ENCODE measurements around the gene NPR1.

NPR1 gene

DNA sequence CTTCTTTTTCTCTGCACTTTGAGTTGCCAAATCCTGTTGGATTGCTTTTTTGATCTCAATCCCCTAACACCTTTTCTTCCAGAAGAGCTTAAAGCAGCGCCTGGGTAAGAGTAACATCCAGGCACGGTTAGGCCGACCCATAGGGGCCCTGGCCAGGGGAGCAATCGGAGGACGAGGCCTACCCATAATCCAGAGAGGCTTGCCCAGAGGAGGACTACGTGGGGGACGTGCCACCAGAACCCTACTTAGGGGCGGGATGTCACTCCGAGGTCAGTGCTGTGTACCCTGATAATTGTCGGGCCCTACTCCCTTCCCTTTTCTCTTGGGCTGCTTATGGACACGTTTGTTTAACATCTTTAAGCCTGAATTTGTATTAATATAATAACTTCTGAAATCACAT lies 36.3 kb upstream of the NPR1 start:
- TF ChIP-seq, protein P1, sequence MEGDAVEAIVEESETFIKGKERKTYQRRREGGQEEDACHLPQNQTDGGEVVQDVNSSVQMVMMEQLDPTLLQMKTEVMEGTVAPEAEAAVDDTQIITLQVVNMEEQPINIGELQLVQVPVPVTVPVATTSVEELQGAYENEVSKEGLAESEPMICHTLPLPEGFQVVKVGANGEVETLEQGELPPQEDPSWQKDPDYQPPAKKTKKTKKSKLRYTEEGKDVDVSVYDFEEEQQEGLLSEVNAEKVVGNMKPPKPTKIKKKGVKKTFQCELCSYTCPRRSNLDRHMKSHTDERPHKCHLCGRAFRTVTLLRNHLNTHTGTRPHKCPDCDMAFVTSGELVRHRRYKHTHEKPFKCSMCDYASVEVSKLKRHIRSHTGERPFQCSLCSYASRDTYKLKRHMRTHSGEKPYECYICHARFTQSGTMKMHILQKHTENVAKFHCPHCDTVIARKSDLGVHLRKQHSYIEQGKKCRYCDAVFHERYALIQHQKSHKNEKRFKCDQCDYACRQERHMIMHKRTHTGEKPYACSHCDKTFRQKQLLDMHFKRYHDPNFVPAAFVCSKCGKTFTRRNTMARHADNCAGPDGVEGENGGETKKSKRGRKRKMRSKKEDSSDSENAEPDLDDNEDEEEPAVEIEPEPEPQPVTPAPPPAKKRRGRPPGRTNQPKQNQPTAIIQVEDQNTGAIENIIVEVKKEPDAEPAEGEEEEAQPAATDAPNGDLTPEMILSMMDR (IDR thresholded peaks at IDR 0.05; ENCODE audit: insufficient read depth, missing control alignments): no peak
- FAIRE-seq (no peak), DNase-seq (ENCODE audit: insufficient read length, low spot score) (no peak)

DNA sequence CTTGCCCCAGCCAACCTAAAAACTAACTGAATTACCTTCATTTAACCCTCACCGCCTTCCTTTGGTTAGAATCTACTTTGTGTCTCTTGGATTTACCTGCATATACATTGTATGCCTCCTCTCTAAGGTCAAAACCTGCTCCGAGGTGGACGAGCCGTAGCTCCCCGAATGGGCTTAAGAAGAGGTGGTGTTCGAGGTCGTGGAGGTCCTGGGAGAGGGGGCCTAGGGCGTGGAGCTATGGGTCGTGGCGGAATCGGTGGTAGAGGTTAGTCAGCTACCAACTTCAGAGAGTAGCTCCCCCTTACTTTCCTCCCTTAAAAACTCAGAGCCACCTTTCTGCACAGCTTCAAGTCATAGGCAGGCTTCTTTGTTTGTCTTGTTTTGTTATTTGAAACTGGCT lies 35.4 kb upstream of the NPR1 start:
- FAIRE-seq (no peak), DNase-seq (ENCODE audit: insufficient read length, low spot score) (no peak)
- TF ChIP-seq, protein P1 (IDR thresholded peaks at IDR 0.05; ENCODE audit: insufficient read depth, missing control alignments): no peak

DNA sequence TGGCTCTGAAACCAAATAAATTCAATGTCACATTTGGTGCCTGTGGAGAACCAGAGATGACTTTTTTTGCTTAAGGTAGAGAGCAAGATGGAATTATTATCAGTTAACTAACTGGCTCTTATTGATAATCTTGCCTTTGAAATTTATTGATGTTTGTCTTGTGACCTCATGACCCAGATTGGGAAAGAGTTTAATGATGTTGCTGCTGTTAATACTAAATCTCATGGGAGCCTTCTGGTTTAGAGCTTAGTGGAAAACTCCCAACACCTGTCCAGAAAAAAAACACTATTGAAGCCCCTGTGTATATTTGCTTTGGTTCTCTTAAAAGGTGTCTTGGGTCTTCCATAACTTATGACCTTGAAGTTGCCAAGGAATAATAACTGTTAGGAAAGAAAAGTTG lies 34.7 kb upstream of the NPR1 start:
- TF ChIP-seq, protein P1 (IDR thresholded peaks at IDR 0.05; ENCODE audit: insufficient read depth, missing control alignments): no peak
- no peak for DNase-seq (ENCODE audit: insufficient read length, low spot score)
- FAIRE-seq: no peak

DNA sequence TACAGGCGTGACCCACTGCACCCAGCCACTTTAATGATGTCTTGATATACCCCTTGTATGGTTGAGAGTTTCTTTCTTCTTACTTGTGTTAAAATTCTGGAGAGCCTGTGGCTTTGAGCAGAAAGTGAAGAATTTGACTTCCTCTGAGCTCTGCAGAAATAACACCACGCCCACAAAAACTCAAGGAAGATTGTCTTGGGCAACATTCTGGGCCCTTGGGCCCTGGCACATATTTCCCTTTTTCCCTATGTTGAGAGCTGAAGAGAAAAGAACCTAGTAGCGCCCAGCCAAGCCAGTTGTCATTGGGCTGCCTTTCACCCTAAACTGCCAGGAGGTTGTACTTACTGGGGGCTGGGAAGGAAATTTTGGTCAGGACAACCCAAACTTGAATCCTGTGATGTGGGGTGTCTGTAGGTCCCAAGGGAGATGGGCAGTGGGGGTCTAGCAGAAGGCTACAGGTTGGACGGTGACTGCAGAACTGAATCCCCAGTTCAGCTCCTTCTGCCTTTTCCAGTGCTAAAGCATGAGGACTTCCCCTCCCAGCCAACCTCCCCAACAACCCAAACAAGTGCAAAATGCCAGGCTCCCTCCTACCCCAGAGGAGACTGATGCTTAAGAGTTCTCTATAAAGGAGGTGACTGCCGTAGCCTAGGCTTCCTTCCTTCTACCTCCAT lies 31.7 kb upstream of the NPR1 start:
- no peak for FAIRE-seq
- TF ChIP-seq, protein P1 (IDR thresholded peaks at IDR 0.05; ENCODE audit: insufficient read depth, missing control alignments): no peak
- DNase-seq (ENCODE audit: insufficient read length, low spot score): no peak

DNA sequence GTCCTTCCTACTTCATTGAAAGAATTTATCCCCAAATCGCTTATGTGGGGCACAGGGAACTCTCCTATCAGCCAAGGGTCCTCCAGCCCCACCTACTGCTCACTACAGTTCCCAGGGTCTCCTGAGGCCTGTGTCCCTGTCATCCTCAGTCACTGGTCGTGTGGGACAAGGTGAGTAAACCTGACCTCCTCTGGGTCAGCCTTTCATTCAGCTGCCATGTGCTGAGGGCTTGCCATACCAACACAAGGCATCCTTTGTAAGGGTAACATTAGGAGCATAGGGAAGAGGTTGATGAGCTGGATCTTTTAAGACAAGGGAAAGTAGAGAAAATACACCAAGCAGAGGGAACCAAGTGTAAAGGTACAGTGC lies 31.2 kb upstream of the NPR1 start:
- FAIRE-seq (no peak), DNase-seq (ENCODE audit: insufficient read length, low spot score) (no peak)
- TF ChIP-seq, protein P1 (IDR thresholded peaks at IDR 0.05; ENCODE audit: insufficient read depth, missing control alignments): no peak

DNA sequence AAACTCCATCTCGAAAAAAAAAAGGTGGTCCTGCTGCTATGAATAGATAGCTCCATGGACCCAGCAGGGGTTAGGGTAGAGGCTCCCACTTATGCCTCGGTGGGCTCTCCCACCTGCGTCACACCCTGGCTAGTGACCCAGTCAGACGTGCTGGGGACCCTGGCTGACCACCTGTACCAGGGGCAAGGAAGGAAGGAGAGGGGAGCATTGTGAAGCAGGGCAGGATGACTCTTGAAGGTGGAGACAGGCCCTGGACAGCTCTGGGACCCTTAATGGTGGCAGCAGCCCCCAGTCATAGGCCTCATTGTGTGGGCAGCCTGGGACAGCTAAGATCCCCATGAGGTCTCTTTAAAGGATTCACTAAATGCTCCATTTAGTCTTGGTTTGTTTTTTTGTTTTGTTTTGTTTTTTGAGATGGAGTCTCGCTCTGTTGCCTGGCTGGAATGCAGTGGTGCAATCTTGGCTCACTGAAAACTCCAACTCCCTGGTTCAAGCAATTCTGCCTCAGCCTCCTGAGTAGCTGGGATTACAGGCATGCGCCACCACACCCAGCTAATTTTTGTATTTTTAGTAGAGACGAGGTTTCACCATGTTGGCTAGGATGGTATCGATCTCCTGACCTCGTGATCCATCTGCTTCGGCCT lies 30.4 kb upstream of the NPR1 start:
- no peak for FAIRE-seq
- DNase-seq (ENCODE audit: insufficient read length, low spot score): no peak
- TF ChIP-seq, protein P1 (IDR thresholded peaks at IDR 0.05; ENCODE audit: insufficient read depth, missing control alignments): no peak

DNA sequence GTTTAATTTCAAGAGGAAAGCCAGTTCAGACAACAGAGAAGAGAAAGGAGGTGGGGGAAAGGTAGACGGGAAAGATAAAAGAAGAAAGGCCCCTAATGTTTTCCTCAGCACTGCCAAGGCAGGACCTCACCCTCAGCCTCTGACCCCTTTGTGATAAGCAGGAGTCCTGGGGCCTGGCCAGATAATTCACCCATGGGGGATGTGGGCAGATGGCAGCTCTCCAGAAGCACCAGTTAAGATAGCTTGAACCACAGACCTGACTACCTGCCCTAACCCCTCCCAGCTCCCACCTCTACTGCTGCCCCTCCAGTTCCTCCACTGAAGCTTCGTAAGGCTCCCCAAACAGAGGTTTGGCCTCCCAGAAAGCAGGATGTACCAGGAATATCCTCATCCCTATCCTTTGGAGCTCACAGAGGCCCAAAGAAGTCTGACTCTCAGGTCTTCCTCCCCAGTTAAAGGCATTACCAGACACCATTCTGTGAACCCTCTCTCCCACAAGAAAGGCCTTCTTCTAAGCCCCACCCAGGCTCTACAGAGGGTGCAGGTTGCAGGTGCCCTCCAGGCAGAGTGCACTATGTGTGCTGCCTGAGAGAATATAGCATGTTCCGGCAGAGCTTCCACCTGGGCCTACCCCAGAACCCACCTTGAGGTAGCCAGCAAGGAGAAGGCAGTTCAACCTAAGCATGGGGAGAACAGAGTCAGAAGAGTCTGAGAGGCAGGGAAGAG lies 29.2 kb upstream of the NPR1 start:
- no peak for DNase-seq (ENCODE audit: insufficient read length, low spot score)
- no peak for FAIRE-seq
- TF ChIP-seq, protein P1 (IDR thresholded peaks at IDR 0.05; ENCODE audit: insufficient read depth, missing control alignments): no peak
